EH (cell line): ENCODE data around the gene SH3RF3.
"Not testable (repeated sequence)": the region's sequence is repeated elsewhere in the genome, so short reads cannot be mapped to it uniquely, and the experiment has no call there.

Experiments used
- DNase-seq: peaks from one replicate; pipeline ENCODE4 v3.0.0-alpha.2; 2015; ENCODE audit warnings: low read depth

The SH3RF3 gene

DNA sequence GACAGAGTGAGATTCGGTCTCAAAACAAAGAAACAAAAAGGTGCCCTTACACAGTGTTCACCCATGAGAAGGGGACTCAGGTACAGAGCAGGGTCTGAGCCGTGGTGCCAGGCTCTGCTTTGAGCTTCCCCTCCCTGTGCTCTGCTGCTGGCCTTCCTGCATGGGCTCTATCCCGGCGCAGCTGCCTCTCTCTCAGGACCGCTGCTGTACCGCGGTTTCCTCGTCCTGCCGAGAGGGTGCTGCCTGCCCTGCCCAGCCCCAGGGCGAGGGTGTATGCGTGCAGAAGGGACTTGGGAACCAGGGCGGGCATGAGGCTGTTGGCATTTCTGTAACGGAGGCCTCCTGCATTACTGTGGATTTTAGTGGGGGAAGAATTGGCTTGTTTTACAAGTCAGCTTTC is 30.1 kb downstream of the SH3RF3 start:
- no peak for DNase-seq

DNA sequence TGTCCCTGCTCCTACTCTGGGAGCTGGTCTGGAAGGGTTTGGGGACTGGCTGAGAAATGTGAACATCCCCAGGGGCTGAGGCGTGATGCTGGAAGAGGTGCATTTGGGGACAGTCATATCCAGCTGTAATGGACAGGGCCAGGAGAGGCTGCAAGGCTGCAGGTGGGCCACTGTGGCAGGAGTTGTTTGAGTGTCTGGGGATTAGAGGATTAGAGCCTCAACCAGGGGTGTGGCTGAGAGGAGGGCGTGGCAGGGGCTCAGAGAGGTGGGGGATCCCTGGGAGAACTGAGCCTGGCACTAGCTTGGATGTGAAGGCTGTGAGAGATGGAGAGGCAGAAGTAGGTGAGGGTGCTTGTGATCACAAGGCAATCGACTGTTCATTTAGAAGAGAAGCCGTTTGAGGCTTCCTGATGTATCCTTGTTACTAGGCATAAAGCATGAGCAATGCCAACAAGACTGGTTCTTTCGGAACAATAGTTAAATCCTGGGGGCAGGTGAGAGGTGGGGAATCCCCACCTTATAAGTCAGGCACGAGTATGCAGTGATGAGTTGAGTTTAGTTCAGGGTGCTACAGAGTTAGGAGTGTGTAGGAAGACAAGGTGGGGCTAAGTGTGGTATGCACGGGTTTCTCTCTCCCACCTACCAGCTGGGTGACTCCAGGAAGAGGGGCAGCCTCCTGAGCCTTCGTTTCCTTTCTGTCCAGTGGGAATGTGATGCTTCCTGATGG is 31.9 kb downstream of the SH3RF3 start:
- DNase-seq, result no peak

DNA sequence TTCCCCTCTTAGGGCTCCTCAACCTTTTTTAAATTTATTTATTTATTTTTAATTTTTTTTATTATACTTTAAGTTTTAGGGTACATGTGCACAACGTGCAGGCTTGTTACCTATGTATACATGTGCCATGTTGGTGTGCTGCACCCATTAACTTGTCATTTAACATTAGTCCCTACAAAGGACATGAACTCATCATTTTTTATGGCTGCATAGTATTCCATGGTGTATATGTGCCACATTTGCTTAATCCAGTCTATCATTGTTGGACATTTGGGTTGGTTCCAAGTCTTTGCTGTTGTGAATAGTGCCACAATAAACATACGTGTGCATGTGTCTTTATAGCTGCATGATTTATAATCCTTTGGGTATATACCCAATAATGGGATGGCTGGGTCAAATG is 33.4 kb downstream of the SH3RF3 start:
- DNase-seq, result not testable (repeated sequence)

DNA sequence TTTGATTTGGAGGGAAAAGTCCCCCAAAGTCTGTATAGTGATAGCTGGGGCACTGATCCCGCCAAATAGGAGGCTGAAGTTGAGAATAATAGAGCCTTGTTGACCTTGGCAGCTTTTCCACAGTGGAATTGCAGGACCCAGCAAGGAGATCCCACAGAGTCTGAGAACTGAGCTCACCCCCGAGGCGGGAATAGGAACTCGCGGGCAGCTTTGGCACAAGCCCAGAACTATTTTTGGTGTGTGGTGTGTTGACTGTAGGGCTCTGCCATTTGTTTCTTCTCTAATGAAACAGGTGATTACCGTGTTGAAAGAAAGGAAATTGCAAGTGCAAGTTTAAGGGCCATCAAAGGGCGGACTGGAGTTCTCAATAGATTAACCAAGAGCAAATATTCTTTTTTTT is 34.0 kb downstream of the SH3RF3 start:
- DNase-seq, result peak; percentile 74

DNA sequence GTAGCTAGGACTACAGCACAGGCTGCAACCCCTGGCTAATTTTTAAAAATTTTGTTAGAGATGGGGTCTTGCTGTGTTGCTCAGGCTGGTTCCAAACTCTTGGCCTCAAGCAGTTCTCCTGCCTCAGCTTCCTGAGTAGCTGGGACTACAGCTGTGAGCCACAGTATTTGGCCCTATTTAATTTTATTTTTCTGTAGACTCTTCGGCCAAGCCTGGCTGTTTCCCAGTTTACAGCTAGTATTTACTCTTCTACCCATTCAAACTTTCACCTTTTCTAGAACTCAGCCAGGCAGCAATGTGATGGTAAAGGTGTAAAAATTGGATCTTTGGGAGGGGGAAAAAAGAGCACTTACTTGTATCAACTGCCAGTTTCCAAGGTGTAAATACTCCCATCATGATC is 35.3 kb downstream of the SH3RF3 start:
- DNase-seq, result peak; percentile 10

DNA sequence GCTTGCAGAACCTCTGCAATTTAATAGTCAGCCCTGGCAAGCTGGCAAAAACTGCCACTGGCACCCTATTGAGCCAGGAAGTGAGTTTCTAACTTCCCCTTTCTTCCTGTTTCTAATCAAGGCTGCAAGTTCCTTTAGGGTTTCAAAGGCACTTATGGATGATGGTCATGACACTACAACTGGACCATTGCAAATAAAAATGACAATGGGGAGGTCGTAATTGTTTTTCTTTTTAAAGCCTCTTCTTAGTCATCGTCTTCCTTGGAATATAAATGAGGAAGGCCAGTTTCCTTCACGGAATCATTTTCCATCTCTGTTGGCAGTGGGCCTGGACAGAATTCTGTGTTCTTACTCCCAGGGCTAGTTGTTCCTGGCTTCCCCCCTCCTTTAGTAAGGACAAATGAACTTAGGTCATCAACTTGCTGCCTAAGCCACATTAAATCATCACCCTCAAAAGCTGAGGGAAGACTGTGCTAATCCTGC is 35.8 kb downstream of the SH3RF3 start:
- peak; percentile 95 for DNase-seq

DNA sequence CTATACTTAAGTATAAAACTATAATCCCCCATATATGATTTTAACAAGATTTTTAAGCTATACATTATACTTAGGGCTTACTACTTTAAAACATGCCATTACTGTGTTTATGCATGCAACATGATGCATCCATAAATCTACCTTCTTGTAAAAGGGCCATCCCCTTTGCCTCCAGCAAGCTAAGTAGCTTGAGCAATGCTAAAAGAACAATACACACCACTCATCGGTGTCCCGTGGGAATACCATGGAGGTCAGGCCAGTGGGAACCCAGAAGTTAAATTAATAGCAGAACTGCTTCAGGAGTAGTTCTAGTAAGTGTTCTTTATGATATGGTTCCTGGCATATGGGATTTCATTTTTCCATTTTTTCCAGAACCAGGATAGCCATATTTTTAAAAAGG is 37.8 kb downstream of the SH3RF3 start:
- peak; percentile 71 for DNase-seq

DNA sequence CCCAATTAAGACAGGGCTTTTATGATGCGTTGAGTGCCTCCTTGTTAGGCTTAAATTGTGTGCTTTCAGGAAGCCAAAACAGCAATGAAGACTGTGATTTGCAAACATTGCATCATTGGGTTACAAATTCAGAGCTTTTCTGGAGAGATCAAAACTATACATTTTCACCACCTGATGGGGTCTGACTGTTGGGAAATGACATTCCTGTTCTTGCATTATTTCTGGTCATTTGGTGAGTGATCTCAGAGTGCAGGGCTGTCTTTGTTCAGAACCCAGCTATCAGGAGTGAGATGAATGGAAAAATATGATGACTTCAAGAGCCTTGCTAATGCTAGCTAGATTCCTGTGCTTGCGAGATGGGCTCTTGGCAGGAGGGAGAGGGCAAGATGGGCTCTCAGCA is 39.1 kb downstream of the SH3RF3 start:
- DNase-seq, result peak; percentile 23

DNA sequence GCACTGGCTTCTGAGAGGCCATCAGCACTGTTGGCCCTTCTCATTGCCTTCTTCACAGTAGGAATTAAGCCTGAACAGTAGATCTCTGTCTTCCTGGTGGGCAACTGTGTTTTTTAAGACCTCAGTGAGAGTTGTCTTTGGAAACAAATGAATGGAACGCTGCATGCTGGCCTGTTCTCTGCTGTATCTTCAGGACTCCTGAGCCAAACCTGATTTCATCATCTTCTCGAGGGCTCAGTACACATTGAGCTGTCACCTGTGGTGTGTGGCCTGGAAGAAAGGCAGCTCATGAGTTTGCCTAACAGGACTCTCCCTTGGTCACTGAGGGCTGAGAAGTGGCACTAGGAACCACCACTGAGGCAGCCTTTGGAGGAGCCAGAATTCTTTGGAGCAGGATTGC is 39.7 kb downstream of the SH3RF3 start:
- no peak for DNase-seq

DNA sequence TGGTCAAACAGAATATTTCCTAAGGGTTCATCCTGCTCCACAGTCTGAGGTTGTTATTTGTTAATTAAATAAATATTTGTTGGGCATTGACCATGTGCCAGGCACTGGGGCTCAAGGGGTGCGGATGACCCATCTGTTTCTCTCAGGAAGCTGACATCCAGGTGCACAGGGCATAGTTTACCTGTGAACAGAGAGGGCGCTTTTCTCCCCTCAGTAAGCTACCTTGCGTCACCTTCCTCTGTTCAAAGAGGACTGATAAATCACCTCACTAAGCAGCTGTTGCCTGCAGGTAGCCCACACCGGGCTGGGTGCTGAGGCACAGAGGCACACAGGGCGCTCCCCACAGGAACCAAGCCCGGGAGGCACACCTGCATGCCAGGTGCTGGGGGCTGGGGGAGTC is 41.6 kb downstream of the SH3RF3 start:
- no peak for DNase-seq

DNA sequence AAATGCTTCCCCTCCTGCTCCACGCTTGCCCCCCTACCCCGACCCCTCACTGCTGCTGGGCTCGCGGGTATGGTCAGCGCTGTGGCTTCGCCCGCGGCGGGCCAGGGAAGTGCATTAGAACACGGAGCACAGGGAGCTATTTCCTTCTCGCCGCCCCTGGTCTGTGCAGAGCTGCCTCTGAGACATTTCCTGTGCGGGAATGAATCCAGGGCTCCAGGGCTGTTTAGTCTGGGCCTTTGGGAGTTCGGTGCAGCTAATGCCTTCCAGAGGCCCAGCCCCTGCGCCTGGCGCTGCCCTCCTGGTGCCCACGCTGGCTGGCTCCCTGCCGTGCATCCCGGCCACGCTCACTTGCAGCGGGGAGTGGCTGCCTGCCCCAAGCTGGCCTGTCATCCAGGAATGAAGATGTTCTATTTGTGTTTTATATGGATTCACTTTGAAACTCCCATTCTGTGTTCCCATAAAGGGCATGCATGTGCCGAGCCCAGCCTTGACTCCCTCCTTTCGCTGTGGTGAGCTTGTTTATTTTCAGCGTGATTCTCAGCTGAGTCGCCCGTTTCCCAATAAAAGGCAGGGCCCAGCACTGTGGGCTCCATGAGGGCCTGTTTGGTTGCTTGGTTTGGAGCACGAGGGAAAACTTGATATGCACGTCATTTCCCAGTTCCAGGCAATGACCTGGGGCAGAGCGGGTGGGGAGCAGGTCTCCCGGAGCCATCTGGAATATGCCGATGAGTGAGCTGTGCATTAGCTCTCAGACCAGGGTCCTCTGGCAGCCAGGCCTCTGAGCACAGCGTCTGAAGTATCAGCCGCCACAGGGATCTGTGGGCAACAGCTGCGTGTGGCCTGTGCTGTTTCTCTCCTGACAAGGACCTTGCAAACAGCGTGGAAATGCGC is 42.7 kb downstream of the SH3RF3 start:
- DNase-seq, result peak; percentile 100

DNA sequence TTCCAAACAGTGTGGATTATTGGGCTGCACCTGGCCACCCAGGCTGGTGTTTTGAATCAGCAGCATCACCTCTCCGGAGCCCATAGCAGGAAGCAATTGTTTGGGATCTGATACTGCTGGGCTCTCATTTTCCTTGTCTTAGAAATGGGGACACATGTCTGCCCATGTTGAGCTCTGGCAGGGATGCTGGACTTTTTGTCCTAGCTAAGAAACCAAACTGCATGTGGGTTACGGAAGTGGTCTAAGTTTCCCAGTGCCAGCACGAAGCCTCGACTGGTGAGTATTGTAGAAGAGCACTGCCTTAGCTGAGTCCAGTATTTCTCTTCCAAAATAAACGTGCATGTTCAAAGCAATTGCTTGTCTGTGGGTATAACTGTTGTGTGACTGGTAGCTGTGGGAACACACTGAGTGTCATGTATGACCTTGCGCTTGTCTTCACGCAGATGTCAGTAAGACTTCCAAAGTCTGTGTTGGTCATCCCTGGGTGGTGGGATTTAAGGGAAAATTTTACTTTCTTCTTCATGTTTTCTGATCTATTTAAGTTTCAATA is 43.6 kb downstream of the SH3RF3 start:
- peak; percentile 17 for DNase-seq

DNA sequence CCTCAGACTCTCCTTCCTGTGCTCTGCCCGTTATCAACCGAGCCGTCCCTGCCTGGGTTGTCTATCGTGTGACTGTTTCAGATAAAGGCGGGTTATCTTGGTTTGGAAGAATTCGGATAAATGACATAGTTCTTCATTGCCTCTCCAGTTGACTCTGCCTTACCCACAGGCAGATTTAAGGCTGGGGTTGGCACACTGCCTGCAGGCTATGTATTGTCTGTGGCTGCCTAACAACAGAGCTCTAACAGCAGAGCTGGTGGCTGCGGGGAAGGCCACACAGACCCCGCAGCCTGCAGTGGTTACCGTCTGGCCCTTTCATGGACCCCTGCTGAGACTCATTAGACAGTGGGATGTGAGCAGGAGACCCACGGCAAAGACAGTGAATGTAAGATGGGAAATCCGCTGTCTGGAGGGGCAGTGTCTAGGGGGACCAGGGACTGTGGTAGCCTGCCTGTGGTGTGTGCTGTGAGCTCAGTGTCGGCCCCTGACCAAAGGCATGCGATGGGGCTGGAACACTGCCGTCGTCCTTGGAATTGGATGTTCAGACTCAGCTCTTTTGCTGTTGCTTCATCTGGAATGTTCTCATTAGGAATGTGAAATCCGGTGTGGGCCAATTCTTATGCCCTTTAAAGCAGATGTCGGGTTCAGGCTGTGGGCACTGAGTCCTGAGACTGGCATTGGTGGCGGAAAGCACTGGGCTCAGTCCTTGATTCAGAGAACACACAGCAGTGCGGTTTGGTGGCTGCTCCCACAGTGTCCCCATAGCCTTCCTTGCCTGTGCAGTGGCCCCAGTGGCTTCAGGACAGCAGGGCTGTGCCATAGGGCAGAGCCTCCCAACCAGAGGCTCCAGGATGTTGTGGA is 44.5 kb downstream of the SH3RF3 start:
- peak; percentile 95 for DNase-seq

DNA sequence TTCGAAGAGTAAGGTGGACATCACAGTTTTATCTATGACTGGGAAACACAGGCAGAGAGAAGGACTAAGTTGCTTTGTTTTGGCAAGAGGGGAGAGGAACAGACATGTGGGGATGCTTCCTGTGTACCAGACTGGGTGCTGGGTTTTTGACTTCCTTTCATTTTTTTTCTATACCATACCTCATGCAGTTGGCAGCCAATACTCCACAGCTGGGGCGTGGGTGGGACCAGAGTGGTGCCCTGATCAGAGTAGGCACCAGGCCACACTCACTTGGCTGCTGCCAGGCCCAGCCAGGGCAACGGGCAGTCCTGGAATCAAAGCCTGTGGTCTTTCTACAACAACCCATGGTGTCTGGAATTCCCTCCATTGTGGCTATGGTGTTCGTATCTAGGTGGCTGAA is 45.2 kb downstream of the SH3RF3 start:
- DNase-seq, result peak; percentile 39

DNA sequence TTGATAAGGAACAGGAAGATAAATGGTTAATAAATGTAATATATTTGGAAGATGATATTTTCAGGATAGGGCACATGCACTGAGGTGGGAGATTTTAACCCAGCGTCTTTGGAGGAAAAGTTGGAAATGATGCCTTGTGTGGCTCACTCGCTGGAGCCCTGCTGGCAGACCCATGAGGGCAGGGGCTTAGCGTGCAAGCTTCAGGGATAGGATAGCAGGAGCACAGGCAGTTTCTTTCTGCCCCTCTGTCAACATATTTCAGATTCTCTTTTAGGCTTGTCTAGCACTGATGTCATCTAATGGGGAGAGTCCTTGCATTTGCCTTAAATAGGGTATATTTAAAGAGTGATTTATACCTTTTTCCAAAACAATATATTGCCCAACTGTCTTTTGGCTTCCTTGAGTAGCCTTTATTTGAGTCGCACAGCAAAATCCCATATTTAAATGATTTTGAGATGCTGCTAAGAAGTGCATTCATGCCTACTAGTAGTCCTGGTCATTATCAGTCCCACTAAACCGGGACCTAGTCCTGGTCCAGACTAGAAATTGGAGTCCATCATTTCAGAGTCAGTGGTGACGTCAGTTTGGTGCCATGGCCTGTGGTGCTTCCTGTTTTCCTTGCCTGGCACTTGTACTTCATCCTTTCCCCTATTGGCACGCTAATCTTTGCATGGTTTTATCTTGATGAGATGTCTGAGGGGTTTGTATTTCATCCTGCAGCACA is 45.8 kb downstream of the SH3RF3 start:
- DNase-seq, result no peak

DNA sequence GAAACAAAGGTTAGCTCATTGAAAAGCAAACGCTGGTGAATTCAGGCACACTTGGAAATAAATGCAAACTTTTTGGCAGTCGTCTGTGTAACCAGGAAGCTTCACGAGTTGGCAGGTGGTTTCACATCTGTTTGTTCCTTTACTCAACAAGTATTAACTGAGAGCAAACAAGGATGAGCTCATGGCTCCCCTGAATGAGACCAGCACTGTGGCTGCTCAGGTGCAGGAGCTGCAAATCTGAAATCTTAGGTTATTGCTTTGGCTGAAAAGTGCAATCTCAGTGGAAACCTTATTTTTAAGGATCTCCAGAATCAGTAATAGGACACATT is 46.3 kb downstream of the SH3RF3 start:
- DNase-seq, result no peak

DNA sequence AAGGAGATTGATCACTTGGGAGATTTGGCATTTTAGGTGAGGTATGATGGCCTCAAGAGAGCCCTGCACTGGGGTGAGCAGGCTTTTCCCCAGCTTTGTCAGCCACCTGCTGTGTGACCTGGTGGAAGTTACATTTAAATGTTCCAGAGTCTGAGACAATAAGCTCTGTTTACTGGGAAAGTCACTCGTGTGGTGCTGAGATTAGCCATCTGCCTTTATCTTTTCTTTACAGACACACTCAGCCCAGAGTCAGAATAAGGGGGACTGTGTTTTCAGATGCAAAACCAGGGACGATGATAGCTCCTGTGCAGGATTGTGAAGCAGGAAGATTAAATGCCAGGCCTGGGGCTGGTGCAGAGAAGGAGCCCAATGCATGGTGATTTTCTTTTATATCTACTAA is 47.9 kb downstream of the SH3RF3 start:
- DNase-seq, result no peak

DNA sequence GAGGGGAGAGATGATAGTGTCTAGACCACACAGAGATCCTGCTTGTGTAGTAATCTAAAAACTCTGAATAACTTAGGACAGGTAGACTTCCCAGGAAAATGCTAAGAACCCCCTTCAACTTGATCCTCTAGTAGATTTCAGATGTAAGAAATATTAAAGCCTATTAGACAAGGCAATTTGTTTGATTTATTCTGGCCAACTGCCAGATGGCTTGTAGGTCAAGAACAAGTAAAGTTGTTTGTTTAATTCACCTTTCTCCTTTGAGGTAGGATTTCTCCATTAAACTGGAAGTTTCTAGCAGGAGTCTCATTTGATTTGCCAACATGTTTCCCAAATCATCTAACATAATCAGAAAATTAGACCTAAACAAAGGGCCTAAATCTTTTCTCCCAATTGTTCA is 48.6 kb downstream of the SH3RF3 start:
- DNase-seq, result no peak

DNA sequence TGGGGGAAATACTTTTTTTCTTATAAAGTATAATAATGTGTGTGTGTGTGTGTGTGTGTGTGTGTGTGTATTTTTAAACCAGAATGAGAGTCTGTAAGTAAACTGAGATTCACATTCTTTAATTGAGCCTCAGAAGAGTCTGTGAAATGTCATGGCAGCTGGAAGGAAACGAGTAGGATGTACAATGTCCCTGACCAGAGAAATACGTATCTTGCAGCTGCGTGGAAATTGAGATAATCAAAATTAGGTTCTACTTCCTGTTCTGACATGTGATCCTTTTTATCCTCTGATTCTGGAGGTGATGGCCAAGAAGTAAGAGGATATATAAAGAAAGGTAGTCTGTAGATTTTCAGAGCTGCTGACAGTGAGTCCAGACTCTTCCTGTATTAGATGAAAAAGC is 50.0 kb downstream of the SH3RF3 start:
- no peak for DNase-seq

DNA sequence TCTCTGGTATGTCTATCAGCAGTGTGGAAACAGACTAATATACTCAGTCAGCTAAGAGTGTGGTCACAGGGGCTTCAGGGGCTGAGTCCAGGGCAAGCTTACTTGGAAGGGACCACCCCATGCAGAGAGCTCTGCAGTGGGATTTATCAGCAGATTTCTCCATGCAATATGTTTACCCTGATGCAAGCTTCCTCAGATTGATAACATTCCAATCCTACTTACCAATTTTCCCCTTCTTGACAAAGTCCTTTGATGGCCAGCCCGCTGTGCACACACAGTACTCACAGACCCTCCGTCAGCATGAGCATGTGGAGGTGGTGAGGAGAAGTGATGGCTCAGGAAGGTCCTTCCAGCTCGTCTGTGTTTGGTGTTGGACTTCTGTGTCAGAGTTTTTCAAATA is 51.8 kb downstream of the SH3RF3 start:
- peak; percentile 9 for DNase-seq

DNA sequence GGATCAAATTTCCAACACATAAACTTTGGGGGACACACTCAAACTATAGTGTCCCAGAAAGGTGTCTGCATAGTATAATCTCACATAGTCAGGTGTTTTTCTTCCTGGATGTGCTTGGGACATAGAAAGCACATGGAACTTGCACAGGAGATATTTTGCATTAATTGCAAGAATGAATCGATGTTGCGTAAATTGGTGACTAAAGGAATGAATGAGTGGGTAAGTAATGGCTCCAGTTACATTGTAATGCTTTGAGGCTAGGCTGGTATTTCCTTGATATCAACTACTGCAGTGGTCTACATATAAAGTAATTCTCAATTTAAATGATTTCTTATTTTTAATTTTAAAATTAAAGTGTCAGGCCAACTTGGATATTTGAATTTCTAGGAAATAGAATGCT is 53.4 kb downstream of the SH3RF3 start:
- DNase-seq, result peak; percentile 24

DNA sequence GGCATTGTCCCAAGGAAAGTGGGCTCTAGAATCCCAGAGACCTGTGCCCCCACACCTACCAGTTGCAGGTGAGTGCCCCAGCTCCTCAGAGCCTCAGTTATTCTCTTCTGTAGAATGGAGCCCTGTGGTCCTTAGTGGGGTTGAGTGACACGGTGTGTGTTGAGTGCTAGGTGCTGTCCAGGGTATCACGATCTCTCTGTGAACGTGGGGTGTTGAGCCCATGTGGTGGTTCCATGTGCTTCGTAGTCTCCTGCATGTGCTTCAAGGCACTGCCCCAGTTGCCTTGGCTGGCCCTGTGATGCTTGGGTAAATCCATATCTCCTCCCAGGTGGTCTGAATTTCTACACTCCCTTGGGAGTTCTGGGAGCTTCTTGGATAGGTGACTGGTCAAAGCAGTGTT is 54.9 kb downstream of the SH3RF3 start:
- no peak for DNase-seq
